Dedifferentiated amniotic fluid mesenchymal stem cell (primary cell): ENCODE data around the gene AKAP6.

Experiments
- DNase-seq: peaks from one replicate; pipeline ENCODE4 v3.0.0-alpha.2; 2016; ENCODE audit errors: extremely low spot score

AKAP6 gene

DNA sequence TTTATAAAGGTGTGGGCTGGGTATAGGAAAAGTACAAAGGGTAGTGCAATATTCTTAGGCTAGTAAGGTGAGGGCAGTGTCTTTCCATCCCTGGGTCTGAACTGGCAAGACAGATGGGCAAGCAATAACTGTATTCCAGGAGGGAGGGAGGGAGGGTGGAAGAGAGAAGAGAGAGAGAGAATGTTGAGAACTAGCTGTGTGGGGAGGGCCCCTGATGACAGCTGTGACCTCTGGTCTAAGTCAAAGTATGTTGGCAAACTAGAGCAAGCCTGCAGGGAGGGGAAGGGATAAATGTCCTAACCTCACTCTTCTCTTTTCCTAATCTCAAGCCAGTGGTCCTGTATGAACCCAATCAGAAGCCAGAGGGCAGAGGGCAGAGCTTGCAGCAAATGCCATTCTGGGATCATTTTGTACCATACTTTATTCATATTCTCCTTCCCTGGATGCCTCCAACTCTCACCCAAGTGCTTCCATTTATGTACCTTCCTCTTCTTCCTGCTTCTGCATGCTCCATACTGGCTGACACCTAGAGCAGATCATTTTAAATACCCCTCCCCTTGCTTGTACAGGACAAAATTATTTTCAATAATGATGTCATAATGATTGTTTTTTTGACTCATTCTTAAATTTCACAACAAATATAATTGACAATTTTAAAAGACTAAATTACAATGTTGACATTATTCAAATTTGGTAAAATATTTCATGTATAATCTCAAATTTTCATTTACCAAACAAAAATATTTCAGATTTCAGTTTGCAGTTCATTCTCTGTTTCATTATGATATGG is 75.9 kb downstream of the AKAP6 start:
- DNase-seq: no peak

DNA sequence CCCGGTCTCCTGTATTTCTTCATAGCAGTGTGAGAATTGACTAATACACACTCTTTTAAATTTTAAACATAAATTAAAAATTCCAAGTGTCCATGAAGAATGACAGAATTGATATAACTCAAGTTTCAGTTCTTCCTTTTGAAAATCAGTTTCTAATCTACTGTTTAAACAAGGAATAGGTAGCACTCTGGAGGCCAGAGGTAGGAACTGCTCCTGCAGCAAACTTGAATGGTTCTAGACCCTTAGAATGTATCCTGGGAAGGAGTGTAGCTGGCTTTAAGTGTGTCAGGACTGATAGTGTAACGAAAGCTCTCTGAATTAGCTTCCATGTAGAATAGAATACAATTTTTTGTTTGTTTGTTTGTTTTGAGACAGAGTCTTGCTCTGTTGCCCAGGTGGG is 76.8 kb downstream of the AKAP6 start:
- no peak for DNase-seq

DNA sequence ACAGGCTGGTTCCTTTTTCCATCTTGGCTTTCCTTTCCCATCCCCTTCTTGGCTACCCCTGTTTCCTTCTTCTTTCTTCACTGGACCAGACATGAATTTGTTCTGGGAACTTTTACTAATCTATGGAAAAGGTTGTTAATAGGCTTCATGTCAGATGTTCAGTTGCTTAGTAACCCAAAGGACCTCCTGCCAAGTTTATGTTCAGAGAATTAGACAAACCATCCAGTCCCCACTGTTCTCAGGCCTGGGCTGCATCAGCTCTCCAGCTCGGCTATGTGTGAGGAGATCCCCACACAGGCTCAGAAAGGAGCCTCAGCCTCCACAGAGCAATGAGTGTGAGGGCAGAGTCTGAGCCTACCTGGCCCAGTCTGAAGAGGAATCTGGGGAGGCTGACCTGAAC is 78.0 kb downstream of the AKAP6 start:
- no peak for DNase-seq

DNA sequence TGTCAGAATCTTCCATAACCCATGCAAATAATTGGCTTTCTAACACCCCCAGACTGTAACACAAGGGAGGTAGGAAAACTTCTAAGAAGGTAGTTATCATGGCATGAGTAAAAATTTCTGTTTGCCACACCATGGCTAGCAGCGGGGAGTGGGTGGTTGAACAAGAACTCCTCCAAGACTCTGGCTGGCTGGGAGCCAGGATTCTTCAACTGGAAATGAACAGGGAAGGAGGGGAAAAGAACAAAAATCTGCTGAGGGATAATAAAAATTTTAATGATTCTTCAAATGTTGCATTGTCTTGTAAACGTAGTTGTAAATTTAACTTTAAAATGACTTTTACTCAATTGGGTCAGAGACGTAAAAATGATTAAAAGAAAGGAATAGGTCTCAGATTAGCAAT is 78.9 kb downstream of the AKAP6 start:
- DNase-seq: no peak

DNA sequence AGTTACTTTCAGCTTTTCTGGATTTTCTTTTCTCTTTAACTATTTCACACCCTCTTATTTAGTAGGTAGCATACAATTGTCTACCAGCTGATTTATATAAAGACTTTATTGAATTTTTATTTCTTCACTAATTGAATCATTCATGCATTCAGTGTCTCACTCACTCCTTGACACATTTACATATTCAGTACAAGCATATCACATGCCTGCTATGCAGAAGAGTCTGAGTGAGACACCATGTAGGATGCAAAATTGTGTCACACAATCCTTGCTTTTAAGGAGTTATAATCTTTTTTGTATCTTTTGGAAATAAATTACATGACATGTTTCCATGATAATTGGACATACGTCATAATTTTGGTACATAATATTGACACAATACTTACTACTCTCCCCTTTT is 83.0 kb downstream of the AKAP6 start:
- DNase-seq: no peak

DNA sequence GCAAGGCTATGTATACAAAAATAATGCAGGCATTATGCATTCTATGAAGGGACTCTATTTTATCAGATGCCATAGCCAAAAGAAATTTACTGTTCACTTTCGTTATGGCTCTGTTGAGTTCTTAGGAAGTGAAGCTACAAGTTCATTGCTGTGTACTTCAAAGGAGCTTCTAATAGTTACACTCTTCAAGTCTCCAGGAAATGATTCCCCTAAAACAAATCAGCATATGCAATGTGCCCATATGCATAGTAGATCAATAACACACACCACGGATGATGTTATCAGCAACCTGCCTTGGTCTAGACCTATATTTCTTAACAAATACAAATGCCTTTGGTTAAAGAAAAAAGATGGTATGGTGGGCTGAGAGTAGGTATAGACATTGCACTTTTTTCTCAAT is 83.4 kb downstream of the AKAP6 start:
- DNase-seq: no peak

DNA sequence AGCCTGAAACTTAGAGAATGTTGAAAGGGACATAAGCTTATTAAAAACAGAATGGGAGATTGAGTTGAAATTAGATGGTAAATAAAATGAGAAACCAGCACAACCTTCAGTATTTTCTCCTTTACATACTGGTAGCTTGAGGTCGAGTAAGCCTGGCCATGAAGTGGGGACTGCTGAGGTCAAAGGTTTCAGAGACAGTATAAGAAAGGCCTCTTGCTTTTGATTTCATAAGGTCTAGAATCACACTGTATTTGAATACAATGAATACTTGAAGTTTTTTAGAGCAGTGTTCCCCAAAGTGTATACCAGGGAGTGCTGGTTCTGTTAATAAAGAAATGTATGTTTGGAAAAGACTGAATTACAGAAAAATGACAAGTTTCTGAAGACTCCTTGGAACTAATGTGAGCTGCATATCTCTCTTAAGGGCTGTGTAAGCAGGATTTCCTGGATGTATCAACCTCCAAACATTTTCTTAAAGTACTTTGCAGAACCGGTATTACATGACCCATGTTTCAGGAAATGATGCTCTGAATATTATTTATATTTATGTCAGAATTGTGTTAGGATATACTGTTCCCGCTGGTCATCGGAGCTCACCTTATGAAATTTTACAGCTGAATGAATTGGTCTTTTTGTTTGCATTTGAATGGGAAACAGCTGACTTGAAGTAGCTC is 85.0 kb downstream of the AKAP6 start:
- DNase-seq: no peak

DNA sequence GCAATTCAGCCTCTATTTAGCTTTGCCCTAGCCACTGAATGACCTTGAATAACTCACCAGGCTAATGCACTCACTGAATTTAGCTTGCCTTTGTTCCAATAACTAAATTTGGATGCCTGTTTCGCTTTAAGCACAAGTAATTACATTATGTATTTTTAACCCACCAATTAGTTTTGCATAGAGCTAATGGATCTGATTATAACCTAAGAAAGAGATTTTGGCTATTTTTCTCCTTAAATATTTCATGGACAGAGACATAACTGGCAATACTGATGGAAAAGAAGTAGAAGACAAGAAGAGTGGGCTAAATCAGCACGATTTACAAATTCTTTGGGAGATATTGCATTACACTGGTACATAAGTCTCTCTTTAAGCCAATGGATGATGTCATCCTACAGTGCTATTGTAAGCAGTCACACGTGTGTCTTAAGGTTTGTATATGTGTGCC is 85.7 kb downstream of the AKAP6 start:
- DNase-seq: peak; percentile 59

DNA sequence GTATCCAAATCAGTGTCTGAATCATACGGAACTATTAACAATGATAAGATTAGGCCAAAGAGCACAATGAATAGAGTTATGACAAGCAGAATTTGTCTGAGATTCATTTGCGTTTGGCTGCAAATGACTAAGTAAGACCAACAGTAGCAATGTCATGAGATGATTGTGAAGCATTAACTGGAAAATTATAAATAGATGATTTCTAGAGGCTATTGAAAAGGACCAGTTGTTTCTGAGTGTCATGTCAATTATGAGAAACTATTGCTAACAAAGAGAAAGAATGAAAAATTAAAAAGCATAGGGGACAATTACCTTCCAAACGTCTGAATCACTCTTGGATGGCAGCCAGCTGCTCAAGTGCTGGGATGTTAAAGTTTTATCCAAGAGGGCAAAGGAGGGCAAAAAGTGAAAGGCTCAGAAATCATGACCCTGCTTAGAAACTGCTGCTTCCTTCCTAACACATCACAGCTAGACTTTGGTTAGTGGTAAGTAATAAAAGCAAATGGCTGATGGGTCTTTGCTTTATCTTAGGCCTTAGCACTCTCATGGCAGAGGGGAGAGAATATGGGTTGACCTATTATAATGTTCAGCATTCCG is 89.0 kb downstream of the AKAP6 start:
- DNase-seq: no peak

DNA sequence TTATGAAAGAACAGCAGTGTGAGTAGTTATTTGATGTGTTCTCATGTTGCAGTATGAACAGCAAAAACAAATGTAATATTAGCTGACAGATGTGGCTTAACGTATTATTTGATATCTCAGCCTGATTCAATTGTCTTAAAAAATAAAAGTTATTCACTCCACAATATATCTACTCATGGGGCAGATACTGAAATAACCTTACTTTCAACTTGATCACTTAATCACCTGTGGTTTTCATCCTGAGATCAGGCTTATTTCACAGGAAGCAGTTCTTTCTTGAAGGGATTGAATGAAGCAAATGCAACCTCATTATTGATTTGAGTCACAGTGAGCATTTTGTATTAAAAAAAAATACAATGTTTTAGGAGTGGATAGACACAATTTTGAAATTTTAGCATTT is 90.3 kb downstream of the AKAP6 start:
- no peak for DNase-seq

DNA sequence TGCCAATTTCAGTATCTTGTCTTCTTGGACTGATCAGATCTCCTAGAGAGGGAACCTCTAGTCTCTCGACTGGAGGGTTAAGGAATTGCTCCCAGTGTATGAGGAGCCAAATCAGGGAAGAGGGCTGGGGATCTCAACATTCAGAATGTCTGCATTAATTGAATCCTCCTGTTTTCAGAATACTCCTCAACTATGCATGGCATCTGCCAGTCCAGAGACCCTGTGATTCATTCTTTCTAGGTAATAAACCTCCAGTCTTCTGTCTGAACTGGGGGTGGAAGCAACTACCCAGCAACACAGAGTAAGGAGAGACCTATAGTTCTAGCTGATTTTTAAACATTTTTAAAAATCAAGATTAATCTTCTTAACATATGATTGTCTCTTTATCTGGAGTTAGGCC is 92.7 kb downstream of the AKAP6 start:
- DNase-seq: no peak

DNA sequence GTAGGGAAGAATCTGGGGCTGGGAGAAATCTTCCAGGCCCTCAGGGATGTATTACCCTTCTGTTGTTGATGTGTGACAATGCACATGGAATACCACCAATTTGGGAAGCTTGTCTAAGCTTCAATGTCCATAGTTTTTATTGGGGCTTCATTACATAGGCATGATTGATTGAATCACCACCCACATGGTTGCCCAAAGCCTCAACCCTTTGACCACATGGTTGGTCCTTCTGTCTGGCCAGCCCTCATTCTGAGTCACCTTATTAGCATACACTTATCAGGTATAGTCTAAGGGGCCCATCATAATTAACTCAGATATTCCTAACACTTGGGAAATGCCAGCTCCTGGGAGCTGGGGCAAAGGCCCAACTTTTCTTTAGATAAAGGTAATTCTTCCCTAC is 93.3 kb downstream of the AKAP6 start:
- no peak for DNase-seq

DNA sequence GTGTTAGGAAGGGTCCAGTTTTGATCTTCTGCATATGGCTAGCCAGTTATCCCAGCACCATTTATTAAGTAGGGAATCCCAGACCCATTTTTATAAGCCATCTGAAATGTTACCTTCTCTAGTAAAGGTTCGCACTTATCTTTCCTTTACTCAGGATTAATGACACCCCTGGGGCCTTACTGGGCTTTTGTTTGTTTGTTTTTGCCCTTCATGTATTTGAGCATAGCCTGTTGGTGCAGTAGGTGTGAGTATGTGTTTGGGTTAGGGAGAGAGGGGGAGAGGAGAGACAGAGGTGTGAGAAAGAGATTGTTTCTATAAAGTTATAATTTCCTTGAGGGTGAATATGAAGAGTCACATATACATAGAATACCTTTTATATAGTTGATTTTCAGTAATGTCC is 96.9 kb downstream of the AKAP6 start:
- DNase-seq: no peak

DNA sequence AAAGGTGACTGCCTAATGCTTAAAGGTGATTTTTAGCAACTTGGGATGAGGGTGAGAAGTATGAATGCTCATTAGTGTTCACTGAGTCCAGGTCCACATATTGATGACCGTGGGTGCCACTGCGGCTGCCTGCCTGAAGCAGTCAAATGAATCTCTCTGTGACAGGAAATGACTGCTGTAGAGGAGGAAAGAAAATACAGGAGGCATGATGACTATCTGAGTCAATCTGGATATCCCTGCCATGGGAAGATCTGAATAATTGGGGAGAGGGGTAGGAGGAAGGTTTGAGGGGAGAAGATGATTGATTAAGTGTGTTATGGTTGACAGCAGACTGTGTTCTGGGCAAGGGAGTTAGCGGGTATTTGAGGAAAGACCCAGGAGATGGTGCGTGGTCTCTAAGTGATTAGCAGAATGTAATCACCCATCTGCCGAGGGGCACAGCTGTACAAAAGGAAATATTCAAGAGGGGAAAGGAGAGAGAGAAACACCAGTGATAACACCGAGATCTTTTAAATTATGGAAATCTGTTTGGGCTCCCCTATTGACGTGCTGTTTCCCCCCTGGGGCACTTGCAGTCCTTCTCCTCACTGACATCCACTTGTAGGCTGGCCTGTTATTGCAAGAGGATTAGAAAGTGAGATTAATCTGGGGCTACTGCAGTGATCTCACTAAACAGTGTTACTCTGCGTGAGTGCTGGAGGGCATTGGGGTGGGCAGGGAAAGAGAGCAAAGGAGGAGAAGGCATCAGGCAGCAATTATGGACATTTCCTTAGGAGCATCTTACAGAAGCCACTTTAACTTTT is 97.7 kb downstream of the AKAP6 start:
- DNase-seq: no peak

DNA sequence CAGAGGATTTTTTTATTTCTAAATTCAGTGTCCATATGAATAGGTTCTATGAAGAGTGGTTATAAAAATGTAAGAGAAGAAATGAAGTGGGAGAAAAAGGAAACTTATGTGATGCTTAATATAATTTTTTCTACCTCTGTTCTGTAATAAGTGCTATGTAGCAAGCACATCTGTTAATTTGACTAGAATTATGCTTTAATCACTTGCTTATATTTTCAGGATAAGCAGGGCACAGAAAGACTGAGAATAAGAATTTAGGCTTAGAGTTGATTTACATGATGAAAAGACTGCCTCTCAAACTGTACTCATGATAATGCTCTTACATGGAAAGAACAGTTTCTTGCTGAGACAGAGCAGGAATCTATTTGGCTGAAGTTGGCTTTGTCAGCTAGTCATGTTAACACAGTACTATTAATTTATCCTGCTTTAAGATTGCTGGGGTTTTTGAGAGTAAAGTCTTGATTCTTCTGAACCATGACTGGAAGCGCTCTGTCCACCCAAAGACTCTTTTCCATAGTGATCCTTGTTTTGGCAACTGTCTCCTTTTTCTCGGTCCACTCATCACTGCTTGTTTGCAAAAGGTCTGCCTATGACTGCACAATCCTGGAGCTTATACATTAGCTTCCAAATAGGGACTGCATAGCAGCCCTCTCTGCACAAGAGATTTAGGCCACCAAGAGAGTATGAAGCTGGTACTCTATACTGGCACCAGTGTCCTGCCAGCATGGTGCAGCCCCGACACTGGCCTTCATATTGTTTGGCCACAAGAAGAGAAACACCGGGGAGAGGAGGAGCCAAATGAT is 98.8 kb downstream of the AKAP6 start:
- no peak for DNase-seq

DNA sequence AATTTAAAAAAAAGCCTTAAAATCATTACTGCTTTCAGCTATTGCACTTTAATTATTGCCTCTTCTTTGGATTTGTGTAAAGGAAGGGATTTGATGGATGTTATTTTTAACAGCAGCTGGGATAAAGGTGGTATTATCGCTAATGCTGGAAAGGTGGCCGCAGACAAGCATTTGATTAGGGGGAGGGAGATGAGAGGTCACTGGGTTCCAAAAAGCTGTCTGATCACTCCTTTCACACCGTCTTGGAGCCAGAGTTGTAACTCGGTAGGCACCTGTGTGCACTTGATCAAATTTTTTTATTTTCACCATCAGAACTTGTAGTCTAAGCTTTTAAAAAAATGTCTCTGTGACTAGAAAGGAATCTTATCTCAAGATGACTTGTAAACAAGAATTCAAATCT is 99.8 kb downstream of the AKAP6 start:
- DNase-seq: no peak

DNA sequence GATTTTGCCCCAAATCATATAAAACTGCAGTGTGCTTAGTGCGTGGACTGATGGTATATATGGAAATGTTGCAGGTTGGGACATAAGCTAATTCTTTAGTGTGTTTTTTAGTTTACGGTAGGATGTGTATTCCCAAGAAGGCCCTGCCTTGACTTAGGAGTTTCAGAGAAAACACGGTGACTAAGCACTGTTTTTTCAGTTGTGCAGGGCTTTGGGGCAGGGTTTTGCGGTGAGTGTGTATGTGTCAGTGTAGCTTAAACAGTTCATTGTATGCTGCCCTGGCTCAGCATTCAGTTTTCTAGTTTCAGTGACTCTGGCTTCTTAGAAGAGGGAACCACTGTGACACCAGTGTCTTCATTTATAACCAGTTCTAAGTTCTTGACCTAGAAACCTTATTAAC is 101.2 kb downstream of the AKAP6 start:
- peak; percentile 44 for DNase-seq

DNA sequence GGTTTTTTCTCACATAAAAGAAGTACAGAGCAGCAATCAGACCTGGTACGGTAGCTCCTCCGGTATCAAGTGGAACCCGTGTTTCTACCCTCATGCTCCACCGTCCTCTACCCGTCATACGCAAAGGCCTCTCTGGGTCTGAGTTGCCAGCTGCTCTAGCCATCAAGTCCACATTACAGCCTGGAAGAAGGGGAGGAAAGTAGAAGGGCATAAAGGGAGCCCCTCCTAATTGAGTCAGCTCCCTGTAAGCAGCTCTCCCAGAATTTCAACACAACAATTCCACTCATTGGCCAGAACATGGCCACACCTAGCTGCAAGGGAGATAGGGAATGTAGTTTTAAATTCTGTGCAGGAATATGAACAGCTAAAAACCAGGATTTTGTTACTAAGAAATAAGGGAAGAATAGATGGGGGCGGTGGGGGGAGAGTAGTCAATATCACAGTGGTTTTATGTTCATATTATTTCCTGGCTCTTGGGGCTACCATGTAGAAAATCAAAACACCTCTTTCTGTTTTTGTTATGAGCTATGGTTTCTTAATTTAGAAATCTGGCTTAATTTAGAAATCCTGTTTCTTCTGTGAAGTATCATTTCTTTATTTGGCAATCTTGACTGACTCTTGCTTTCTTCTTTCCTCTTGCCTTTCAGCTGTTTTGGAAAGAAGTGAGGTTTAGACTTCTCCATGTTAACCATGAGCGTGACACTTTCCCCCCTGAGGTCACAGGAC is 103.9 kb downstream of the AKAP6 start:
- no peak for DNase-seq

DNA sequence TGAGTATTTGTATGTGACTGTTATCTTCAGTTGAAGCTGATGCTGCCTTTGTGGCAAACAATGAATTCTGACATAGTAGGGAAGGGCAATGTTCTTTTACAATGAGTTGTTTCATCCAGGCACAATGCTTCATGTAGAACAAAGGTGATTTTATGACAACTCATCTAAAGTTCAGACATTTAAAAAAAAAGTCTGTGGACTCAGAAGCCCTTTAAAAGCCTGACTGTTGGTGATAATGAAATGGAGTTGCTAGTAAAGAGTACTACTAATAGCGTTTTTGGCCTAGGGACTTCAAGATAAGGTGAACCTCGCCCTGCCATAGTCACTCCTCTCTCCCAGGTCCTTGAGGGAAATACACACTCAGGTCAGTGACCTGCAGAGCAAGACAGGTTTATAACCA is 105.1 kb downstream of the AKAP6 start:
- no peak for DNase-seq

DNA sequence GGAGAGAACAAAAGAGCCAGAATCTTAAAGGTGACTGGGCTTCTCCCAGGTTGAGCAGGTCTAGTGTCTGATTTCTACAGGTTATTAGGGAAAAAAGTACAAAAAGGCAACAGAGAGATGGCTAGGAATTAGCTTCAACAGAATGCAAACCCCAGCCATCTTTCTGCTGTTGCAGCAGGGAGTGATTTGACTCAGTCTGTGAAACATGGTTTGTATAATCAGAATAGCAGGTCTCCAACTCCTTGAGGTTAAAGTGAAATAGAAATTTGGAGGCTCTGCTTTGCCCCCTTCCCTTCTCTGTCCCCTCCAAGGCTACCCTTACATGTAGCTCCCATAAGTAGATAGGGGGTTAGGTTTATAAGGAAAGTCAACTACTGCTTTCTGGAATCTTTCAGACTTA is 105.8 kb downstream of the AKAP6 start:
- DNase-seq: no peak

DNA sequence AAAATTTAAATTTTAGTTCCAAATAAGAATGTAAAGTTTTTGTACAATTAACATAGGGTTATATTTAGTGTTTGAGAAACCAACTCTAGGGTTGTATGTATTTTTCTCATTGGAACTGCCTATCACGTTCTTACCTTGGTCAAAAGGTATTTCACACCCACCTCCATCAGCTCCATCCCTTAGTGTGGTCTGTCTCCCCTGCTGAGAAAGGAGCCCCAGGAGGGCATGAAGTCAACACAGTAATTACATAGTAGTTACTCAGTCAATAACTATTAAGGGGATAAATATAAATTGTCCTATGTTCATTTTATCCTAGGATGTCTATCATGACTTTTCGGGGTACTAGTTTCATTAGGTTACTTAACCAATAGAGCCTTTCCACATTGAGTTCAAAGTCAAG is 106.3 kb downstream of the AKAP6 start:
- no peak for DNase-seq
